ENCODE results near the gene ACOXL. TPM values are rescaled to one million over a fixed set of nuclear protein-coding genes. Genes with fewer than 3 reads are reported as not detected.

The ACOXL gene
- total and polyA plus RNA-seq, 2 donors (not counting 3 experiments of a cell fraction or from before 2014, with no cell fraction given): not detected

DNA sequence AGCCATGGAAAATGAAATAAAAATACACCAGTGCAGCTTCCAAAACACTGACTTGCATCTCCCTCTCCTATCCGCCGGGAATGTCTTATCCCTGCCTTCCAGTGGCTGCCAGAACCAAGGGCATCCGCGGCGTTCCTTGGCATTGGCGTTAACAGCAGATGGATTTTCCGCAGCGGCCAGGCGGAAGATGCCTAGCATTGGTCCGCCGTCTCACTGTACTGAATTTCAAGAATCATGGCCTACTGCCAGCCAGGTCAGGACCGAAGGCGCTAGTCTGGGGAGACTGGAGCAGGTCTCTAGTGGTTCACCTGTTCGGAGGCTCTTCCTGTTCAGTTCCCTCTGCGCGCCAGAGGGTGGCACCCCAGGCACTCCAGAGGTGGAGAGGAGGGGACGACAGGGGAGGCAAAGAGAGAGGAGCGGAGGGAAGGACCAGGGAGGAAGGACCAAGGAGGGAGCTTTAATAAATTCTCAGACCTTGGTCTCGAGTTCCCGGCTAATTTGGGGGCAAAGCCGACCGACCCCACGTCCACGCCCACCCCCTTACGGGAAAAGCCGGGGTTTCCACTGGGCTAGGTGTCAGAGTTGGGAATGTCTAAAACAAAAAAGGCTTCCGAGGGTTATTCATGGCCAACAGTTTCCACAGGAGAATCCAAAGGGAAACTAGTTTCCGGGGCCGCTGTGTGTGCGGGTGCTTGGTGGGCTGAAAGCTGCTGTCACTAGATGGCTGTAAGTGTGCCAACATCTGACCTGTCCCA, 384.6 kb downstream of the ACOXL start:
- DNase-seq (ENCODE audit: low read depth, low spot score): peak; percentile 69
- Histone ChIP-seq H3K79me2 (ENCODE audit: control insufficient read depth, insufficient read depth, low read length) (no peaks in the 10 kb centered on the region), H3K4me2 (ENCODE audit: insufficient read depth, low read length) (peak overlapping the region; percentile 88), H3K27me3 (ENCODE audit: control insufficient read depth in 2 of 2, insufficient read depth in 2 of 2, low read length in 2 of 2) (peaks cover 37 to 78% of the 10 kb centered on the region in 2 experiments), H3K4me3 (replicated peaks in 1 of 3; ENCODE audit: insufficient read depth in 1 of 3, low read depth in 1 of 3, low read length in 3 of 3) (peak overlapping the region in 2 of 3 experiments; percentile 33 to 56), H3K4me1 (ENCODE audit: control insufficient read depth, extremely low read depth, insufficient read depth, low read length) (peaks cover 34% of the 10 kb centered on the region), H3K36me3 (ENCODE audit: control insufficient read depth in 2 of 2, extremely low read depth in 1 of 2, insufficient read depth in 2 of 2, low read length in 2 of 2) (no peaks in the 10 kb centered on the region), H2AFZ (ENCODE audit: low read depth, low read length) (peak overlapping the region; percentile 82), H3K27ac (ENCODE audit: insufficient read depth, low read depth, low read length) (no peak overlapping the region), H4K20me1 (replicated peaks; ENCODE audit: control insufficient read depth, extremely low read depth, insufficient read depth, low read length) (no peaks in the 10 kb centered on the region), H3K9me3 (replicated peaks; ENCODE audit: control insufficient read depth, insufficient read depth, low read length) (no peaks in the 10 kb centered on the region), H3K9ac (replicated peaks; ENCODE audit: extremely low read depth, insufficient read depth, low read length) (no peak overlapping the region), H3K9me1 (replicated peaks; ENCODE audit: control insufficient read depth, extremely low read depth, insufficient read depth, low read length) (no peaks in the 10 kb centered on the region)
- FAIRE-seq: peak; percentile 90
- BruUV-seq (replicated peaks): no TSS peak
- dilution Hi-C loops (cut with MboI; ENCODE audit: extremely low pct_ligation_motif_present, low sequenced_read_pairs): no loop called here
- TF ChIP-seq GATA2 (IDR thresholded peaks at IDR 0.05; ENCODE audit: insufficient read depth, insufficient read length, low read depth, low read length) (no peak), JUN (IDR thresholded peaks at IDR 0.05; ENCODE audit: borderline replicate concordance, insufficient read depth, insufficient read length, low read depth) (no peak)
- TF ChIP-seq, protein P1, sequence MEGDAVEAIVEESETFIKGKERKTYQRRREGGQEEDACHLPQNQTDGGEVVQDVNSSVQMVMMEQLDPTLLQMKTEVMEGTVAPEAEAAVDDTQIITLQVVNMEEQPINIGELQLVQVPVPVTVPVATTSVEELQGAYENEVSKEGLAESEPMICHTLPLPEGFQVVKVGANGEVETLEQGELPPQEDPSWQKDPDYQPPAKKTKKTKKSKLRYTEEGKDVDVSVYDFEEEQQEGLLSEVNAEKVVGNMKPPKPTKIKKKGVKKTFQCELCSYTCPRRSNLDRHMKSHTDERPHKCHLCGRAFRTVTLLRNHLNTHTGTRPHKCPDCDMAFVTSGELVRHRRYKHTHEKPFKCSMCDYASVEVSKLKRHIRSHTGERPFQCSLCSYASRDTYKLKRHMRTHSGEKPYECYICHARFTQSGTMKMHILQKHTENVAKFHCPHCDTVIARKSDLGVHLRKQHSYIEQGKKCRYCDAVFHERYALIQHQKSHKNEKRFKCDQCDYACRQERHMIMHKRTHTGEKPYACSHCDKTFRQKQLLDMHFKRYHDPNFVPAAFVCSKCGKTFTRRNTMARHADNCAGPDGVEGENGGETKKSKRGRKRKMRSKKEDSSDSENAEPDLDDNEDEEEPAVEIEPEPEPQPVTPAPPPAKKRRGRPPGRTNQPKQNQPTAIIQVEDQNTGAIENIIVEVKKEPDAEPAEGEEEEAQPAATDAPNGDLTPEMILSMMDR (IDR thresholded peaks at IDR 0.05; ENCODE audit: extremely low read depth in 1 of 2, insufficient read depth in 1 of 2, low read depth in 1 of 2, low read length in 2 of 2): peak; percentile 75 to 86
- intact Hi-C loops (cut with micrococcal nuclease): loop anchor here (1.0 to 5.0 kb wide), 5 partner anchors 88 to 585 kb away; no protein-coding TSS in a partner anchor
- POLR2A ChIA-PET: no interaction called here
- CTCF ChIA-PET: interaction anchor here (0.9 to 2.5 kb wide), 12 partner anchors 12 to 585 kb away, joined by 3 to 23 read pairs (median 4); no protein-coding TSS in a partner anchor
